ENCODE results near the gene ARHGAP25. TPM values are rescaled to one million over a fixed set of nuclear protein-coding genes. Genes with fewer than 3 reads are reported as not detected.

Gene ARHGAP25
- total and polyA plus RNA-seq, 10 of the 15 experiments (the other 5 are each of a cell fraction or from before 2014, with no cell fraction given): 0.15 to 1.0 (median 0.46) TPM

GRCh38 chr2:68741805-68742306 lies 7.2 kb downstream of the ARHGAP25 start:
- DNase-seq (ENCODE audit: low read depth, low spot score) (no peak), FAIRE-seq (no peak), ATAC-seq (no peak)
- WGBS (ENCODE audit: insufficient coverage, insufficient replicate concordance, low lambda C conversion rate, missing lambda C conversion rate): 29% methylated on average over 5 of the region's 5 CpGs
- intact Hi-C loops (cut with micrococcal nuclease; ENCODE audit: unreplicated experiment) (no loop called here), in situ Hi-C loops (cut with MboI) (no loop called here)
- CTCF ChIA-PET: interaction anchor here (1.1 to 2.0 kb wide), 4 partner anchors 8 to 279 kb away, joined by 3 to 15 read pairs (median 4); no protein-coding TSS in a partner anchor
- H3K27me3 ChIP-seq (replicated peaks in 1 of 2; ENCODE audit: control insufficient read depth in 2 of 2, insufficient read depth in 2 of 2, low read length in 1 of 2): no peaks in the 10 kb centered on the region
- SMC1A ChIA-PET (ENCODE audit: uncharacterized antibody, unreplicated experiment): interaction anchor here (1.4 kb wide), 2 partner anchors 10 to 279 kb away, joined by 3 read pairs; no protein-coding TSS in a partner anchor
- H3K4me2 ChIP-seq (ENCODE audit: control insufficient read depth, insufficient read depth): 0 out of 2 replicates have a peak overlapping the region, but pooled peaks have one; percentile 10
- no peak overlapping the region for H3K9ac ChIP-seq (ENCODE audit: control insufficient read depth, insufficient read depth, low read length)
- BruUV-seq (replicated peaks): no TSS peak
- H2AFZ ChIP-seq (ENCODE audit: control insufficient read depth, low read depth, low read length): no peak overlapping the region
- TF ChIP-seq TBL1XR1 (IDR thresholded peaks at IDR 0.05; ENCODE audit: low read depth, low read length): no peak
- TF ChIP-seq ATF3 (IDR thresholded peaks at IDR 0.05; ENCODE audit: borderline replicate concordance, extremely low read depth, low read depth, low read length): no peak
- no peak for TF ChIP-seq ZBTB40 (IDR thresholded peaks at IDR 0.05; ENCODE audit: borderline replicate concordance)
- no peak overlapping the region for H3K4me3 ChIP-seq
- H4K20me1 ChIP-seq (ENCODE audit: control insufficient read depth, insufficient read depth): no peaks in the 10 kb centered on the region
- H3K79me2 ChIP-seq (ENCODE audit: control insufficient read depth, insufficient read depth, low read length): no peaks in the 10 kb centered on the region; the same call in 1 of the 2 replicates
- H3K36me3 ChIP-seq (ENCODE audit: control insufficient read depth in 2 of 2, insufficient read depth in 2 of 2, low read length in 1 of 2): no peaks in the 10 kb centered on the region; a peak in 1 of 4 replicates
- H3K4me1 ChIP-seq (ENCODE audit: control insufficient read depth, insufficient read depth, low read length): peaks cover 45% of the 10 kb centered on the region
- POLR2A ChIA-PET: no interaction called here
- H3K27ac ChIP-seq (ENCODE audit: control insufficient read depth, insufficient read depth): no peak overlapping the region
- no peaks in the 10 kb centered on the region for H3K9me3 ChIP-seq (replicated peaks; ENCODE audit: control insufficient read depth, insufficient read depth, low read length)
- RAD21 ChIA-PET (ENCODE audit: unreplicated experiment): interaction anchor here (1.1 kb wide), 1 partner anchor 10 kb away, joined by 4 read pairs; no protein-coding TSS in a partner anchor

Measured in GM12878 (cell line).